ENCODE measurements around the gene KRR1. TPM values are rescaled to one million over a fixed set of nuclear protein-coding genes. Genes with fewer than 3 reads are reported as not detected.

The KRR1 gene
- total and polyA plus RNA-seq, 2 of the 13 experiments (the other 11 are each of a cell fraction or from before 2014, with no cell fraction given): 19.3 to 103 TPM

- TF ChIP-seq SAFB2 (CRISPR knock-in tag; IDR thresholded peaks at IDR 0.05; ENCODE audit: borderline replicate concordance, low read depth) (no peak), ZNF841 (CRISPR knock-in tag; IDR thresholded peaks at IDR 0.05; ENCODE audit: borderline replicate concordance) (no peak), SRF (IDR thresholded peaks at IDR 0.05; ENCODE audit: low read depth, low read length) (peak; percentile 84), DRAP1 (CRISPR knock-in tag; IDR thresholded peaks at IDR 0.05) (0 out of 2 replicates have a peak, but pooled peaks have one; percentile 28), TAF1 (CRISPR knock-in tag; IDR thresholded peaks at IDR 0.05) (peak; percentile 17; the same call in 1 of the 2 replicates), CEBPG (CRISPR knock-in tag; IDR thresholded peaks at IDR 0.05) (peak; percentile 20; the same call in 1 of the 2 replicates), ZNF614 (CRISPR knock-in tag; IDR thresholded peaks at IDR 0.05; ENCODE audit: borderline replicate concordance) (no peak)
These were observed 30.9 kb downstream of the KRR1 start, which contains the start of gene GLIPR1 (continued) for GRCh38 chr12:75480469-75480949.

- 2% methylated on average over 2 of the region's 2 CpGs for WGBS (ENCODE audit: low lambda C conversion rate)
- H3K4me3 ChIP-seq (replicated peaks in 1 of 3; ENCODE audit: insufficient read depth in 1 of 3, low read depth in 2 of 3, low read length in 3 of 3): peak overlapping the region in 1 of 3 experiments; percentile 50; a peak in 1 of 6 replicates
- no peak for FAIRE-seq
- peak; percentile 57 for ATAC-seq
- in situ Hi-C loops (cut with HindIII; ENCODE audit: extremely low pct_ligation_motif_present, low pct_unique_long_range_greater_than_20kb): no loop called here
- no peak overlapping the region for H2AFZ ChIP-seq (ENCODE audit: low read length)
- no peak overlapping the region for H3K27ac ChIP-seq (ENCODE audit: extremely low read length, insufficient read depth, low read length)
- peaks cover 26% of the 10 kb centered on the region for H3K4me1 ChIP-seq (ENCODE audit: insufficient read depth, low read length)
- H3K9ac ChIP-seq (ENCODE audit: insufficient read depth, low read depth, low read length): no peak overlapping the region
- DNase-seq (ENCODE audit: low spot score): no peak
- no peaks in the 10 kb centered on the region for H3K27me3 ChIP-seq (ENCODE audit: control insufficient read depth in 1 of 2, insufficient read depth in 2 of 2, low read length in 2 of 2)
- CTCF ChIA-PET (ENCODE audit: low intra/inter-chr PET ratio, low total read pairs): no interaction called here
- no TSS peak for BruUV-seq (replicated peaks)
- no peaks in the 10 kb centered on the region for H3K79me2 ChIP-seq (ENCODE audit: insufficient read depth, low read length)
- no peaks in the 10 kb centered on the region for H3K36me3 ChIP-seq (replicated peaks in 1 of 2; ENCODE audit: control insufficient read depth in 1 of 2, insufficient read depth in 2 of 2, low read length in 2 of 2)
- intact Hi-C loops (cut with micrococcal nuclease; ENCODE audit: unreplicated experiment): loop anchor here (2.0 to 10.0 kb wide), 3 partner anchors 791 to 977 kb away; partner anchors contain the start of gene BBS10
- POLR2A ChIA-PET: no interaction called here
- H4K20me1 ChIP-seq (ENCODE audit: insufficient read depth, low read length): no peaks in the 10 kb centered on the region
- TF ChIP-seq ZNF569 (CRISPR knock-in tag; IDR thresholded peaks at IDR 0.05; ENCODE audit: borderline replicate concordance): no peak
- TF ChIP-seq, protein P1, sequence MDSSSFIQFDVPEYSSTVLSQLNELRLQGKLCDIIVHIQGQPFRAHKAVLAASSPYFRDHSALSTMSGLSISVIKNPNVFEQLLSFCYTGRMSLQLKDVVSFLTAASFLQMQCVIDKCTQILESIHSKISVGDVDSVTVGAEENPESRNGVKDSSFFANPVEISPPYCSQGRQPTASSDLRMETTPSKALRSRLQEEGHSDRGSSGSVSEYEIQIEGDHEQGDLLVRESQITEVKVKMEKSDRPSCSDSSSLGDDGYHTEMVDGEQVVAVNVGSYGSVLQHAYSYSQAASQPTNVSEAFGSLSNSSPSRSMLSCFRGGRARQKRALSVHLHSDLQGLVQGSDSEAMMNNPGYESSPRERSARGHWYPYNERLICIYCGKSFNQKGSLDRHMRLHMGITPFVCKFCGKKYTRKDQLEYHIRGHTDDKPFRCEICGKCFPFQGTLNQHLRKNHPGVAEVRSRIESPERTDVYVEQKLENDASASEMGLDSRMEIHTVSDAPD (CRISPR knock-in tag; IDR thresholded peaks at IDR 0.05): no peak
- no peaks in the 10 kb centered on the region for H3K9me3 ChIP-seq (ENCODE audit: low read length)
- peak overlapping the region; percentile 67 for H3K4me2 ChIP-seq (ENCODE audit: low read depth, low read length)
These were observed 31.4 kb downstream of the KRR1 start for GRCh38 chr12:75479963-75480461.
